Esophagus muscularis mucosa (tissue), 4 donors: ENCODE data around the gene TMEM63B. TPM values are rescaled to one million over a fixed set of nuclear protein-coding genes. Genes with fewer than 3 reads are reported as not detected.

Experiments
- DNase-seq: peaks from one replicate; pipeline ENCODE4 v3.0.0-alpha.2; 2017; ENCODE audit errors: extremely low spot score
- H3K27ac ChIP-seq, 4 donors: fragments of 200-600 bp; sonication (generic); replicated peaks in 1 of 4; 1 replicate in 3 of 4; 2 replicates in 1 of 4; pipeline ENCODE4 v1.5.1; 2016 to 2019; ENCODE audit warnings: mild to moderate bottlenecking in 1 of 4
- H3K27me3 ChIP-seq, 4 donors: fragments of 200-600 bp; sonication (generic); one replicate each; pipeline versions ENCODE4 v1.5.1 to v1.6.0; 2016 to 2019
- H3K36me3 ChIP-seq, 4 donors: fragments of 200-600 bp; sonication (generic); one replicate each; pipeline ENCODE4 v1.5.1; 2016 to 2019
- H3K4me1 ChIP-seq, 4 donors: fragments of 200-600 bp; sonication (generic); one replicate each; pipeline ENCODE4 v1.5.1; 2016 to 2019
- H3K4me3 ChIP-seq, 4 donors: fragments of 200-600 bp; sonication (generic); 1 replicate in 2 of 4; 2 replicates in 2 of 4; pipeline ENCODE4 v1.5.1; 2016 to 2019; ENCODE audit warnings: mild to moderate bottlenecking in 4 of 4, moderate library complexity in 1 of 4
- H3K9me3 ChIP-seq, 4 donors: fragments of 200-600 bp; sonication (generic); 1 replicate in 3 of 4; 2 replicates in 1 of 4; pipeline ENCODE4 v1.5.1; 2016 to 2019
- EP300 ChIP-seq: sonication (generic); formaldehyde crosslinking; IDR thresholded peaks from one replicate; pipeline ENCODE4 v1.6.1; 2017; ENCODE audit warnings: antibody characterized with exemption
- POLR2A ChIP-seq: fragments of 450-650 bp; IDR thresholded peaks from one replicate; pipeline ENCODE4 v1.6.1; 2017; ENCODE audit warnings: antibody characterized with exemption, moderate library complexity, mild to moderate bottlenecking, low read depth
- POLR2AphosphoS5 ChIP-seq, 2 donors: sonication (generic); formaldehyde crosslinking; IDR thresholded peaks; one replicate each; pipeline ENCODE4 v1.6.1; 2017; ENCODE audit warnings: antibody characterized with exemption in 2 of 2
- WGBS: methylation state at CpG from one replicate; pipeline ENCODE4 v1.1.5; 2018; 5-methylcytosine and 5-hydroxymethylcytosine counted together
- intact Hi-C: fragments of 100-400 bp; cut with DNase I; formaldehyde crosslinking; loops from one replicate; pipeline ENCODE4 v1.15.1; 2023
- total RNA-seq, 4 donors: library from RNA; depleted of rRNA; stranded (reverse); fragments of >200 nt; gene quantifications; one replicate each; pipeline versions ENCODE4 v1.1.0 to v1.2.1, GENCODE V29; 2016
- TF ChIP-seq, protein P1 (sequence below), 3 experiments: fragments of 200-600 bp in 2 of 3; fragments of 450-650 bp in 1 of 3; sonication (generic) in 2 of 3; IDR thresholded peaks; one replicate each; pipeline ENCODE4 v1.5.1; 2017 to 2019; ENCODE audit warnings: antibody characterized with exemption in 3 of 3, mild to moderate bottlenecking in 2 of 3, moderate library complexity in 1 of 3

TMEM63B gene
- total RNA-seq, 4 donors from 2014 or later: 18.2 to 31.1 (median 23.3) TPM

DNA sequence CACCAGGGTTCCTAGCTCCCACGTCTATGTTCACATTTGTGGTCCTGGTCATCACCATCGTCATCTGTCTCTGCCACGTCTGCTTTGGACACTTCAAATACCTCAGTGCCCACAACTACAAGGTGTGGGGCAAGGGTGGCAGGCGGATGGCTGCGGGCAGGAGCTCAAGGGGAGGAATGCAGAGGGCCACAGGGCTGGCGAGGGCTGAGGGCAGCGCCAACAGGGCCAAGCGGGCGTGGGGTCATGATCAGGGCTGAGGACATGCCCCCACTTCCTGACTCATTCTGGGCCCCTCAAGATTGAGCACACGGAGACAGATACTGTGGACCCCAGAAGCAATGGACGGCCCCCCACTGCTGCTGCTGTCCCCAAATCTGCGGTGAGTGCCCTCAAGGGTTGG lies 26.7 kb downstream of the TMEM63B start:
- TF ChIP-seq POLR2AphosphoS5 (IDR thresholded peaks at IDR 0.05) (no peak), POLR2A (no peak), EP300 (no peak)
- TF ChIP-seq, protein P1, sequence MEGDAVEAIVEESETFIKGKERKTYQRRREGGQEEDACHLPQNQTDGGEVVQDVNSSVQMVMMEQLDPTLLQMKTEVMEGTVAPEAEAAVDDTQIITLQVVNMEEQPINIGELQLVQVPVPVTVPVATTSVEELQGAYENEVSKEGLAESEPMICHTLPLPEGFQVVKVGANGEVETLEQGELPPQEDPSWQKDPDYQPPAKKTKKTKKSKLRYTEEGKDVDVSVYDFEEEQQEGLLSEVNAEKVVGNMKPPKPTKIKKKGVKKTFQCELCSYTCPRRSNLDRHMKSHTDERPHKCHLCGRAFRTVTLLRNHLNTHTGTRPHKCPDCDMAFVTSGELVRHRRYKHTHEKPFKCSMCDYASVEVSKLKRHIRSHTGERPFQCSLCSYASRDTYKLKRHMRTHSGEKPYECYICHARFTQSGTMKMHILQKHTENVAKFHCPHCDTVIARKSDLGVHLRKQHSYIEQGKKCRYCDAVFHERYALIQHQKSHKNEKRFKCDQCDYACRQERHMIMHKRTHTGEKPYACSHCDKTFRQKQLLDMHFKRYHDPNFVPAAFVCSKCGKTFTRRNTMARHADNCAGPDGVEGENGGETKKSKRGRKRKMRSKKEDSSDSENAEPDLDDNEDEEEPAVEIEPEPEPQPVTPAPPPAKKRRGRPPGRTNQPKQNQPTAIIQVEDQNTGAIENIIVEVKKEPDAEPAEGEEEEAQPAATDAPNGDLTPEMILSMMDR (IDR thresholded peaks at IDR 0.05): no peak
- no peak for DNase-seq
- 90% methylated on average over 12 of the region's 12 CpGs for WGBS

DNA sequence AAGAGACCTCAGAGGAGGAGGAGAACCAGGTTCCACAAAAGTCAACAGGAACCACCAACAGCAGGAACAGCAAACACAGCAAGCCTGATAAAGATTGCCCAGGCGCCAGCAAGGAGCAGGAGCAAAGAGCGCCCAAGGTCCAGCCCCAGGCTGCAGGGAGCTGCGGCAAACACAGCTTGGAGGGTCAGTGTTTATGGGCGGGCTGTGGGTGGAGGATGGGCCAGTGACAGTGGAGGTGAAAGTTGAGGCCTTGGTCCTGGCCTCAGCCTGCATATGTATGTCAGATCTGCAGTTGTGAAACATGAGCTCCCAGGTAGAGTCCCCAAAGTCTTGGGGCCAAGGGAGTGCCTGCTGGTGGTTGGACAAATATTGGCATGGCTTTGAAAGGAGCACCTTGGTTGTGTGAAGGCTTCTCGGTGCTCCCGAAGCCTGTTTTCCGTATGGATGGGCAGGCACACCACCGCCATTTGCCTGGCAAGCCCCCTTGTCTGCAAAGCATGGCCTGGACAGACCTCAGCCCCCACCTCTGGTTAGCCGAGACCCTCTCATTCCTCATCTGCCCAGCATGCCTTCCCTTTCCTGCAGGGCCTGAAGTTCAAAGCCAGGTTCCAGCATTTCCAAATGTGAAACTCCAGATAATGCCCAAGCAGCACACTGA lies 29.3 kb downstream of the TMEM63B start:
- Histone ChIP-seq H3K4me1 (peaks cover 2 to 4% (median 3%) of the 10 kb centered on the region in 4 donors), H3K36me3 (peaks cover 0 to 19% (median 12%) of the 10 kb centered on the region in 4 donors), H3K4me3 (no peak overlapping the region), H3K9me3 (no peaks in the 10 kb centered on the region), H3K27ac (no peak overlapping the region), H3K27me3 (no peaks in the 10 kb centered on the region)
- intact Hi-C loops: no loop called here
- 95% methylated on average over 8 of the region's 9 CpGs for WGBS
- no peak for DNase-seq
- TF ChIP-seq, protein P1 (IDR thresholded peaks at IDR 0.05): no peak
- TF ChIP-seq POLR2A (no peak), EP300 (no peak), POLR2AphosphoS5 (IDR thresholded peaks at IDR 0.05) (no peak)

More for the DNA sequence above, 26.7 kb downstream of the TMEM63B start:
- H3K4me3 ChIP-seq: no peak overlapping the region
- H3K36me3 ChIP-seq: peaks cover 8 to 37% (median 24%) of the 10 kb centered on the region in 4 donors
- H3K9me3 ChIP-seq: no peaks in the 10 kb centered on the region
- peaks cover 4 to 7% (median 6%) of the 10 kb centered on the region in 4 donors for H3K4me1 ChIP-seq
- no peaks in the 10 kb centered on the region for H3K27me3 ChIP-seq
- H3K27ac ChIP-seq: no peak overlapping the region
- intact Hi-C loops: no loop called here

DNA sequence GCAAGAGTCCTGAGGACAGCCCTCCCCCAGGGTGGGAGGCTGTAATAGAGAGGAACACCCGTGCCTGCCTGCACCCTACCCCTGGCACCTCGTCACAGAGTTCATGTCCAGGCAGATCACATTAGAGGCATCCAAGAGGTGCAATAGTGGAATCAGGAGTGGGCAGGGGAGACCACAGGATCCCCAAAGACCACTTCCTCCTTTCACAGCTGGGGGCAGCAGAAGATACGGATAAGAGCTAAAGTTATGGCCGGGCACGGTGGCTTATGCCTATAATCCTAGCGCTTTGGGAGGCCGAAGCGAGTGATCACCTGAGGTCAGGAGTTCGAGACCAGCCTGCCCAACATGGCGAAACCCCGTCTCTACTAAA lies 29.8 kb downstream of the TMEM63B start:
- no peak for TF ChIP-seq EP300
- no peak for TF ChIP-seq POLR2AphosphoS5 (IDR thresholded peaks at IDR 0.05)
- TF ChIP-seq POLR2A: no peak
- TF ChIP-seq, protein P1 (IDR thresholded peaks at IDR 0.05): no peak
- Histone ChIP-seq H3K4me3 (no peak overlapping the region), H3K27me3 (no peaks in the 10 kb centered on the region), H3K36me3 (peaks cover 0 to 19% (median 12%) of the 10 kb centered on the region in 4 donors), H3K4me1 (no peaks in the 10 kb centered on the region), H3K9me3 (no peaks in the 10 kb centered on the region), H3K27ac (no peak overlapping the region)
- 81% methylated on average over 11 of the region's 11 CpGs for WGBS
- intact Hi-C loops: no loop called here
- no peak for DNase-seq

DNA sequence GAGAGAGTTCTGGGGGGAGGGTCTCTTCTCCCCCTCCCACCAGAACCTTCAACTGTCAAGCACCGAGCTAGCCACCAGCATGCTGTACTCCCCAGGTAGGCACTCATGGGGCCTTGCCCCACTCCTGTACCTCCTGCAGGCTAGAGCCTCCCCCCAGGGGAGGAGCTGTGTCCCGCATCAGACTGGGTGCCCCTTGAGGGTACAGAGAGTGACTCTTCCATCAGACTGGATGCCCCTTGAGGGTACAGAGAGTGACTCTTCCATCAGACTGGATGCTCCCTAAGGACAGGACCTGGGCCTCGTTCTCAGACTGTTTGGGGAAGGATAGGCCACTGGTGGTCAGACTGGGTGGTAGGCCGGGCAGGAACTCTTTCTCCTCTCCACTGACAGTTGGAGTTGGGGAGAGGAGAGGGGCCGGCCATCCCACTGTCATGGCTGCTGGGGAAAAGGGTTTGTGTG lies 31.4 kb downstream of the TMEM63B start, which contains the start of gene CAPN11:
Gene CAPN11 (plus strand): TSS at position 51 of the 459 bp plus-strand sequence. CDS start 29 bp downstream, at position 80.
- 88% methylated on average over 3 of the region's 5 CpGs for WGBS
- H3K36me3 ChIP-seq: peaks cover 0 to 7% (median 2%) of the 10 kb centered on the region in 4 donors
- H3K27ac ChIP-seq: no peak within 1 kb of the TSS
- H3K9me3 ChIP-seq: no peaks in the 10 kb centered on the region
- TF ChIP-seq, protein P1 (IDR thresholded peaks at IDR 0.05): no peak
- intact Hi-C loops: no loop called here
- H3K27me3 ChIP-seq: peaks cover 0 to 2% (median 0%) of the 10 kb centered on the region in 4 donors
- H3K4me1 ChIP-seq: no peaks in the 10 kb centered on the region
- no peak within 1 kb of the TSS for H3K4me3 ChIP-seq
- DNase-seq: no peak

DNA sequence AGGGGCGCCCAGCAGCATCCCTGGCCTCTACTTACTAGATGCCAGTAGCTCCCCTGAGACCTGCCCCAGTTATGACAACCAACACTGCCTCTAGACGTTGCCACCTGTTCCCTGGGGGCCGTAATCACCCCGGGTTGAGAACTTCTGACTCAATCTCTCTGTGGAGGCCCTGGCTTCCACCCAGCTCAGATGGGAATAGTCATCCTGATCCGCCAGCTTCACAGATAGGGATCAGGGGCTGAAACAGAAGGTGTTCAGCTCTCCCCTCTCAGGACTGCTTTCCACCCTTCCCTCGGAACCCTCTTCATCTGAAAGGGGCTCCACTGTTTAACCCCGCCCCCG lies 34.6 kb downstream of the TMEM63B start:
- 69% methylated on average over 8 of the region's 8 CpGs for WGBS
- Histone ChIP-seq H3K36me3 (no peaks in the 10 kb centered on the region), H3K4me1 (no peaks in the 10 kb centered on the region), H3K27ac (no peak overlapping the region), H3K4me3 (no peak overlapping the region), H3K27me3 (peaks cover 0 to 13% (median 0%) of the 10 kb centered on the region in 4 donors), H3K9me3 (no peaks in the 10 kb centered on the region)
- TF ChIP-seq EP300 (no peak), POLR2AphosphoS5 (IDR thresholded peaks at IDR 0.05) (no peak), POLR2A (no peak)
- TF ChIP-seq, protein P1 (IDR thresholded peaks at IDR 0.05): no peak
- intact Hi-C loops: no loop called here
- no peak for DNase-seq
